H9 (cell line): Measurements from ENCODE around the gene TMEM200A. TPM values are rescaled to one million over a fixed set of nuclear protein-coding genes. Genes with fewer than 3 reads are reported as not detected.

ENCODE experiments used
- DNase-seq: peaks from one replicate; pipeline ENCODE4 v3.0.0-alpha.2; 2017
- H2AFZ ChIP-seq: one replicate; pipeline ENCODE4 v1.6.1; 2013; ENCODE audit warnings: mild to moderate bottlenecking, low read length, control low read depth, moderate library complexity
- H2AK5ac ChIP-seq: 2 replicates; pipeline ENCODE4 v1.6.1; 2013; ENCODE audit warnings: low read length, control low read depth, mixed read lengths; ENCODE audit not compliant: insufficient read length
- H2BK120ac ChIP-seq: one replicate; pipeline ENCODE4 v1.6.1; 2013; ENCODE audit warnings: low read depth, mild to moderate bottlenecking, low read length, control low read depth, inconsistent platforms; ENCODE audit not compliant: poor library complexity, severe bottlenecking
- H2BK12ac ChIP-seq: 2 replicates; pipeline ENCODE4 v1.6.1; 2013; ENCODE audit warnings: low read length, control low read depth, mixed read lengths, low read depth; ENCODE audit not compliant: insufficient read length
- H2BK15ac ChIP-seq: 2 replicates; pipeline ENCODE4 v1.6.1; 2013; ENCODE audit warnings: low read depth, low read length, control low read depth
- H2BK20ac ChIP-seq: one replicate; pipeline ENCODE4 v1.6.1; 2013; ENCODE audit warnings: low read depth, mild to moderate bottlenecking, low read length, control low read depth, inconsistent platforms; ENCODE audit not compliant: poor library complexity, severe bottlenecking
- H2BK5ac ChIP-seq: 2 replicates; pipeline ENCODE4 v1.6.1; 2013; ENCODE audit warnings: low read length, control low read depth, mixed read lengths; ENCODE audit not compliant: insufficient read length
- H3K14ac ChIP-seq: 2 replicates; pipeline ENCODE4 v1.6.1; 2013; ENCODE audit warnings: low read length, control low read depth; ENCODE audit not compliant: insufficient read depth
- H3K18ac ChIP-seq: 2 replicates; pipeline ENCODE4 v1.6.1; 2013; ENCODE audit warnings: low read depth, mild to moderate bottlenecking, mixed read lengths, low read length, control low read depth; ENCODE audit not compliant: insufficient read length
- H3K23ac ChIP-seq: 2 replicates; pipeline ENCODE4 v1.6.1; 2013; ENCODE audit warnings: low read length, control low read depth, mixed read lengths, low read depth; ENCODE audit not compliant: insufficient read length
- H3K23me2 ChIP-seq: 2 replicates; pipeline ENCODE4 v1.6.1; 2013; ENCODE audit warnings: low read depth, mild to moderate bottlenecking, mixed read lengths, low read length, control low read depth; ENCODE audit not compliant: insufficient read length, poor library complexity, severe bottlenecking
- H3K27ac ChIP-seq: 2 replicates; pipeline ENCODE4 v1.5.1; 2013; ENCODE audit warnings: low read length, control low read depth, mixed read lengths, low read depth; ENCODE audit not compliant: insufficient read length
- H3K27me3 ChIP-seq: 2 replicates; pipeline ENCODE4 v1.6.1; 2013; ENCODE audit warnings: low read length, control low read depth, inconsistent platforms; ENCODE audit not compliant: insufficient read depth
- H3K4ac ChIP-seq: 2 replicates; pipeline ENCODE4 v1.6.1; 2013; ENCODE audit warnings: low read depth, mild to moderate bottlenecking, control low read depth, inconsistent platforms, low read length, moderate library complexity
- H3K4me1 ChIP-seq: 2 replicates; pipeline ENCODE4 v1.6.1; 2013; ENCODE audit warnings: low read length, control low read depth, inconsistent platforms; ENCODE audit not compliant: insufficient read depth
- H3K4me2 ChIP-seq: 2 replicates; pipeline ENCODE4 v1.6.1; 2013; ENCODE audit warnings: low read length, control low read depth, mixed read lengths; ENCODE audit not compliant: insufficient read length, insufficient read depth
- H3K56ac ChIP-seq: 2 replicates; pipeline ENCODE4 v1.6.1; 2013; ENCODE audit warnings: low read depth, mild to moderate bottlenecking, mixed read lengths, low read length, control low read depth; ENCODE audit not compliant: insufficient read length
- H3K79me1 ChIP-seq: 2 replicates; pipeline ENCODE4 v1.6.1; 2013; ENCODE audit warnings: low read depth, mild to moderate bottlenecking, moderate library complexity, low read length, control low read depth, inconsistent platforms; ENCODE audit not compliant: insufficient read depth, poor library complexity, severe bottlenecking
- H3K79me2 ChIP-seq: 2 replicates; pipeline ENCODE4 v1.6.1; 2013; ENCODE audit warnings: low read length, control low read depth, inconsistent platforms; ENCODE audit not compliant: insufficient read depth
- H3K9ac ChIP-seq: 2 replicates; pipeline ENCODE4 v1.6.1; 2013; ENCODE audit warnings: low read length, control low read depth, mixed read lengths; ENCODE audit not compliant: insufficient read length; ENCODE audit errors: extremely low read depth
- H3K9me3 ChIP-seq: one replicate; pipeline ENCODE4 v1.6.1; 2013; ENCODE audit warnings: low read depth, low read length, inconsistent platforms; ENCODE audit not compliant: control insufficient read depth
- H3T11ph ChIP-seq: one replicate; pipeline ENCODE4 v1.6.1; 2013; ENCODE audit warnings: mild to moderate bottlenecking, low read length, control low read depth, inconsistent platforms
- H4K20me1 ChIP-seq: one replicate; pipeline ENCODE4 v1.6.1; 2013; ENCODE audit not compliant: control insufficient read depth, insufficient read length, insufficient read depth
- H4K5ac ChIP-seq: 2 replicates; pipeline ENCODE4 v1.6.1; 2013; ENCODE audit warnings: low read depth, mild to moderate bottlenecking, mixed read lengths, low read length, control low read depth; ENCODE audit not compliant: insufficient read length
- H4K8ac ChIP-seq: replicated peaks from 2 replicates; pipeline ENCODE4 v1.6.1; 2013; ENCODE audit warnings: low read length, control low read depth, mixed read lengths, low read depth; ENCODE audit not compliant: insufficient read length
- H4K91ac ChIP-seq: 2 replicates; pipeline ENCODE4 v1.6.1; 2013; ENCODE audit warnings: low read depth, mild to moderate bottlenecking, moderate library complexity, mixed read lengths, low read length, control low read depth; ENCODE audit not compliant: insufficient read length
- H3K27ac Mint-ChIP-seq, 3 experiments: 2 replicates in 2 of 3; 3 replicates in 1 of 3; pipeline ENCODE4 v1.8.0; 2020 to 2021; ENCODE audit warnings: mixed read lengths in 3 of 3, mild to moderate bottlenecking in 1 of 3, moderate library complexity in 1 of 3
- H3K27me3 Mint-ChIP-seq: 2 replicates; pipeline ENCODE4 v1.8.0; 2021; ENCODE audit warnings: low read depth, mild to moderate bottlenecking, moderate library complexity, mixed read lengths
- H3K36me3 Mint-ChIP-seq, 3 experiments: 2 replicates in 2 of 3; 3 replicates in 1 of 3; pipeline ENCODE4 v1.8.0; 2020 to 2021; ENCODE audit warnings: low read depth in 3 of 3, mixed read lengths in 3 of 3; ENCODE audit not compliant: insufficient read depth in 1 of 3
- H3K4me1 Mint-ChIP-seq, 2 experiments: 2 replicates each; pipeline ENCODE4 v1.8.0; 2020; ENCODE audit warnings: mixed read lengths in 2 of 2
- H3K4me3 Mint-ChIP-seq, 2 experiments: 2 replicates in 1 of 2; 3 replicates in 1 of 2; pipeline ENCODE4 v1.8.0; 2020 to 2021; ENCODE audit warnings: mild to moderate bottlenecking in 2 of 2, mixed read lengths in 2 of 2, moderate library complexity in 1 of 2
- H3K9me3 Mint-ChIP-seq, 2 experiments: 2 replicates in 1 of 2; 3 replicates in 1 of 2; pipeline ENCODE4 v1.8.0; 2020; ENCODE audit warnings: mild to moderate bottlenecking in 2 of 2, mixed read lengths in 2 of 2, moderate library complexity in 1 of 2
- CTCF ChIP-seq: fragments of 200-600 bp; sonication (generic); conservative IDR thresholded peaks from 3 replicates; pipeline ENCODE4 v1.8.0; 2021; ENCODE audit warnings: antibody characterized with exemption, mild to moderate bottlenecking
- WGBS: extraction: QIAGEN DNeasy Blood & Tissue Kit; methylation state at CpG from one replicate; pipeline ENCODE4 v1.1.7; 2013; ENCODE audit warnings: missing lambda C conversion rate, low lambda C conversion rate, mixed read lengths; ENCODE audit not compliant: insufficient read length; ENCODE audit errors: extremely low coverage; 5-methylcytosine and 5-hydroxymethylcytosine counted together
- total RNA-seq: library from RNA; stranded (reverse); gene quantifications from 2 replicates; pipeline ENCODE4 v1.2.1, GENCODE V29; 2021

TMEM200A gene
- total RNA-seq, 1 experiment from 2014 or later = 6.1 TPM

GRCh38 chr6:130423044-130423443 is 57.2 kb downstream of the TMEM200A start:
- no peak overlapping the region for H4K8ac ChIP-seq
- Mint-ChIP-seq H3K27ac (no peak overlapping the region), H3K4me1 (peaks cover 31 to 42% of the 10 kb centered on the region in 2 experiments), H3K9me3 (no peaks in the 10 kb centered on the region), H3K36me3 (peaks cover 0 to 3% (median 0%) of the 10 kb centered on the region in 3 experiments; a peak in 4 of 7 replicates), H3K27me3 (no peaks in the 10 kb centered on the region), H3K4me3 (no peak overlapping the region)
- no peak overlapping the region for H2BK15ac ChIP-seq
- H2BK120ac ChIP-seq = no peak overlapping the region
- no peak overlapping the region for H3K4ac ChIP-seq
- no peaks in the 10 kb centered on the region for H3K27me3 ChIP-seq
- H4K20me1 ChIP-seq = no peaks in the 10 kb centered on the region
- H2BK5ac ChIP-seq = no peak overlapping the region
- no peak overlapping the region for H3K27ac ChIP-seq
- no peak overlapping the region for H3K18ac ChIP-seq
- no peaks in the 10 kb centered on the region for H3K23me2 ChIP-seq
- H3K79me1 ChIP-seq = no peaks in the 10 kb centered on the region
- H3T11ph ChIP-seq = no peak overlapping the region
- no peak for TF ChIP-seq CTCF
- H3K14ac ChIP-seq = no peak overlapping the region
- no peak overlapping the region for H2BK20ac ChIP-seq
- DNase-seq = no peak
- H3K79me2 ChIP-seq = no peaks in the 10 kb centered on the region
- H2AFZ ChIP-seq = no peak overlapping the region
- H3K4me1 ChIP-seq = peaks cover 9% of the 10 kb centered on the region
- H3K9me3 ChIP-seq = no peaks in the 10 kb centered on the region
- H3K4me2 ChIP-seq = no peak overlapping the region
- no peak overlapping the region for H4K5ac ChIP-seq
- no peak overlapping the region for H3K23ac ChIP-seq
- H3K9ac ChIP-seq = no peak overlapping the region
- no peak overlapping the region for H4K91ac ChIP-seq
- no peak overlapping the region for H2AK5ac ChIP-seq
- no CpG with 5 or more reads among the region's 3 CpGs for WGBS
- H2BK12ac ChIP-seq = no peak overlapping the region
- H3K56ac ChIP-seq = no peak overlapping the region
